GM23338 (cell line): ENCODE data around the gene STMN3. TPM values are rescaled to one million over a fixed set of nuclear protein-coding genes. Genes with fewer than 3 reads are reported as not detected.

Experiments used
- ATAC-seq: fragments of 200-7000 bp; cut with Tn5 transposase; 3 replicates; pipeline ENCODE4 v1.9.1; 2020
- DNase-seq: peaks from one replicate; pipeline ENCODE4 v3.0.0-alpha.2; 2015; ENCODE audit warnings: low spot score
- H2AFZ ChIP-seq: fragments of 200-600 bp; sonication (generic); 2 replicates; pipeline ENCODE4 v1.8.0; 2016; ENCODE audit warnings: antibody characterized with exemption, mild to moderate bottlenecking, moderate library complexity
- H3F3A ChIP-seq: fragments of 200-600 bp; sonication (generic); replicated peaks from 2 replicates; pipeline ENCODE4 v1.8.0; 2017; ENCODE audit warnings: antibody characterized with exemption, mixed run types, low read depth
- H3K27ac ChIP-seq: fragments of 200-600 bp; sonication (generic); 2 replicates; pipeline ENCODE4 v1.6.1; 2016; ENCODE audit warnings: low read depth
- H3K27me3 ChIP-seq: fragments of 200-600 bp; sonication (generic); 2 replicates; pipeline ENCODE4 v1.8.0; 2016; ENCODE audit warnings: mild to moderate bottlenecking, mixed run types, moderate library complexity; ENCODE audit not compliant: insufficient read depth
- H3K36me3 ChIP-seq: fragments of 200-600 bp; sonication (generic); 2 replicates; pipeline ENCODE4 v1.8.0; 2016; ENCODE audit warnings: mild to moderate bottlenecking; ENCODE audit not compliant: insufficient read depth
- H3K4me1 ChIP-seq: fragments of 200-600 bp; sonication (generic); 2 replicates; pipeline ENCODE4 v1.8.0; 2016; ENCODE audit warnings: mild to moderate bottlenecking, moderate library complexity; ENCODE audit not compliant: insufficient read depth
- H3K4me2 ChIP-seq: fragments of 200-600 bp; sonication (generic); 2 replicates; pipeline ENCODE4 v1.7.1; 2017; ENCODE audit warnings: mixed run types
- H3K4me3 ChIP-seq: fragments of 200-600 bp; sonication (generic); 2 replicates; pipeline ENCODE4 v1.6.1; 2016; ENCODE audit warnings: mixed run types
- H3K79me2 ChIP-seq: fragments of 200-600 bp; sonication (generic); replicated peaks from 2 replicates; pipeline ENCODE4 v1.8.0; 2017; ENCODE audit warnings: mild to moderate bottlenecking; ENCODE audit not compliant: insufficient read depth
- H3K9me2 ChIP-seq: fragments of 200-600 bp; sonication (generic); 2 replicates; pipeline ENCODE4 v1.8.0; 2017; ENCODE audit not compliant: insufficient read depth
- H4K20me1 ChIP-seq: fragments of 200-600 bp; sonication (generic); replicated peaks from 2 replicates; pipeline ENCODE4 v1.8.0; 2017; ENCODE audit warnings: mild to moderate bottlenecking; ENCODE audit not compliant: insufficient read depth
- H3K27ac Mint-ChIP-seq: 2 replicates; pipeline ENCODE4 v1.8.0; 2020; ENCODE audit warnings: inconsistent platforms, mild to moderate bottlenecking, moderate library complexity, mixed read lengths
- H3K27me3 Mint-ChIP-seq: 3 replicates; pipeline ENCODE4 v1.8.0; 2022; ENCODE audit warnings: low read depth, mild to moderate bottlenecking, moderate library complexity, mixed read lengths, inconsistent platforms; ENCODE audit not compliant: insufficient read depth, poor library complexity
- H3K36me3 Mint-ChIP-seq: 3 replicates; pipeline ENCODE4 v1.8.0; 2021; ENCODE audit warnings: low read depth, mild to moderate bottlenecking, inconsistent platforms, moderate library complexity, mixed read lengths
- H3K4me1 Mint-ChIP-seq: 3 replicates; pipeline ENCODE4 v1.8.0; 2020; ENCODE audit warnings: mild to moderate bottlenecking, inconsistent platforms, mixed read lengths
- H3K4me3 Mint-ChIP-seq: 3 replicates; pipeline ENCODE4 v1.8.0; 2021; ENCODE audit warnings: moderate library complexity, mild to moderate bottlenecking, inconsistent platforms, mixed read lengths
- H3K9me3 Mint-ChIP-seq: 3 replicates; pipeline ENCODE4 v1.8.0; 2020; ENCODE audit warnings: moderate library complexity, mild to moderate bottlenecking, inconsistent platforms, mixed read lengths
- JUNB ChIP-seq: IDR thresholded peaks from one replicate; pipeline ENCODE4 v1.6.1; 2016; ENCODE audit warnings: antibody characterized with exemption; ENCODE audit not compliant: unreplicated experiment
- NANOG ChIP-seq: IDR thresholded peaks from 2 replicates; pipeline ENCODE4 v1.6.1; 2016; ENCODE audit warnings: antibody characterized with exemption, borderline replicate concordance
- ZNF114 ChIP-seq: fragments of 250-450 bp; sonication (Bioruptor Pico); IDR thresholded peaks from 2 replicates; pipeline ENCODE4 v1.5.0; 2020; ENCODE audit warnings: mild to moderate bottlenecking, moderate library complexity
- ZNF331 ChIP-seq: fragments of 250-450 bp; sonication (Bioruptor Pico); IDR thresholded peaks from 2 replicates; pipeline ENCODE4 v1.5.0; 2020; ENCODE audit warnings: low read depth, mild to moderate bottlenecking, moderate library complexity
- ZNF462 ChIP-seq: fragments of 250-450 bp; sonication (Bioruptor Pico); IDR thresholded peaks from 2 replicates; pipeline ENCODE4 v1.5.0; 2020; ENCODE audit warnings: mild to moderate bottlenecking, moderate library complexity
- polyA plus RNA-seq: library from polyadenylated mRNA; unstranded; fragments of >200 nt; fragmentation: Nextera tagmentation; extraction: Ambion mirVana; gene quantifications from 2 replicates; pipeline ENCODE4 v1.2.1, GENCODE V29; 2016
- total RNA-seq: library from RNA; depleted of rRNA; stranded (reverse); fragments of >200 nt; shearing (Covaris generic); gene quantifications from 2 replicates; pipeline ENCODE4 v1.2.3, GENCODE V29; 2014
- TF ChIP-seq, protein P1 (sequence below), 2 experiments: fragments of 200-600 bp in 1 of 2; sonication (generic) in 1 of 2; conservative IDR thresholded peaks; 2 replicates each; pipeline versions ENCODE4 v1.5.1 to v1.6.1; 2016 to 2017; ENCODE audit warnings: antibody characterized with exemption in 2 of 2, low read depth in 2 of 2, mild to moderate bottlenecking in 2 of 2, moderate library complexity in 1 of 2

The STMN3 gene
- total and polyA plus RNA-seq, 2 experiments from 2014 or later, result 28.6 to 61.3 TPM

- TF ChIP-seq ZNF462, result no peak
- TF ChIP-seq, protein P1, sequence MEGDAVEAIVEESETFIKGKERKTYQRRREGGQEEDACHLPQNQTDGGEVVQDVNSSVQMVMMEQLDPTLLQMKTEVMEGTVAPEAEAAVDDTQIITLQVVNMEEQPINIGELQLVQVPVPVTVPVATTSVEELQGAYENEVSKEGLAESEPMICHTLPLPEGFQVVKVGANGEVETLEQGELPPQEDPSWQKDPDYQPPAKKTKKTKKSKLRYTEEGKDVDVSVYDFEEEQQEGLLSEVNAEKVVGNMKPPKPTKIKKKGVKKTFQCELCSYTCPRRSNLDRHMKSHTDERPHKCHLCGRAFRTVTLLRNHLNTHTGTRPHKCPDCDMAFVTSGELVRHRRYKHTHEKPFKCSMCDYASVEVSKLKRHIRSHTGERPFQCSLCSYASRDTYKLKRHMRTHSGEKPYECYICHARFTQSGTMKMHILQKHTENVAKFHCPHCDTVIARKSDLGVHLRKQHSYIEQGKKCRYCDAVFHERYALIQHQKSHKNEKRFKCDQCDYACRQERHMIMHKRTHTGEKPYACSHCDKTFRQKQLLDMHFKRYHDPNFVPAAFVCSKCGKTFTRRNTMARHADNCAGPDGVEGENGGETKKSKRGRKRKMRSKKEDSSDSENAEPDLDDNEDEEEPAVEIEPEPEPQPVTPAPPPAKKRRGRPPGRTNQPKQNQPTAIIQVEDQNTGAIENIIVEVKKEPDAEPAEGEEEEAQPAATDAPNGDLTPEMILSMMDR (conservative IDR thresholded peaks at IDR 0.05; ENCODE audit: low read depth in 2 of 2), result no peak
- TF ChIP-seq ZNF114 (CRISPR knock-in tag), result no peak
- no peak for TF ChIP-seq NANOG
Measured at GRCh38 chr20:63680857-63681608, 27.8 kb upstream of the STMN3 start (continued).

DNA sequence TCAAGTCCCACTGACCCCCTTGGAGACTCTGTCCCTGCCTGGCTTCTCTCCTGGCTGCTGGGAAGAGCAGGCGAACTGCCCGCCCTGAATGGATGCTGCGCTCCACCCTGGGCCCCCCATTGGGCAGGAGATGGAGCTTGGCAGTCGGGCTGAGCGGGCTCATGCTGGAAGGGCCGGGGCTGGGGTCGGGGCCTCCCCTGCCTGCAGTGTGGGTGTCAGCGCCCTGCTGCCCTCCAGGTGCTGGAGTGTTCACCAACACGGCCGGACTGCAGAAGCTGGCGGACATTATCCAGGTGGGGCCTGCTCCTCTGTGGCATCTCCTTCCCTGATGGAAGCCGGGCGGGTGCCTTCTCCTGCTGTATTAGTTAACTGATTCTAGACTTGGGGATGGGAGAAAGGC, 27.2 kb upstream of the STMN3 start:
- no peaks in the 10 kb centered on the region for H3K9me2 ChIP-seq
- Mint-ChIP-seq H3K27me3 (peaks cover 8% of the 10 kb centered on the region), H3K27ac (no peak overlapping the region), H3K4me3 (no peak overlapping the region), H3K36me3 (peaks cover 20% of the 10 kb centered on the region), H3K4me1 (no peaks in the 10 kb centered on the region), H3K9me3 (no peaks in the 10 kb centered on the region)
- no peak overlapping the region for H3K4me3 ChIP-seq
- no peaks in the 10 kb centered on the region for H3F3A ChIP-seq
- no peak for DNase-seq
- H3K79me2 ChIP-seq, result no peaks in the 10 kb centered on the region
- no peak overlapping the region for H2AFZ ChIP-seq
- no peak overlapping the region for H3K4me2 ChIP-seq
- no peaks in the 10 kb centered on the region for H3K27me3 ChIP-seq
- TF ChIP-seq ZNF331 (no peak), JUNB (no peak), NANOG (no peak)
- H3K27ac ChIP-seq, result no peak overlapping the region
- no peaks in the 10 kb centered on the region for H3K4me1 ChIP-seq
- H3K36me3 ChIP-seq, result no peaks in the 10 kb centered on the region
- H4K20me1 ChIP-seq, result no peaks in the 10 kb centered on the region
- no peak for ATAC-seq
